NAMALWA (cell line): ENCODE data around the gene COL6A2.
A peak's percentile ranks its signal among the peaks of the same experiment; 100 is the strongest.
"Not testable (repeated sequence)": the region's sequence is repeated elsewhere in the genome, so short reads cannot be mapped to it uniquely, and the experiment has no call there.

ENCODE experiments used
- DNase-seq: peaks from one replicate; pipeline ENCODE4 v3.0.0-alpha.2; 2015; ENCODE audit warnings: low spot score

Gene COL6A2

DNA sequence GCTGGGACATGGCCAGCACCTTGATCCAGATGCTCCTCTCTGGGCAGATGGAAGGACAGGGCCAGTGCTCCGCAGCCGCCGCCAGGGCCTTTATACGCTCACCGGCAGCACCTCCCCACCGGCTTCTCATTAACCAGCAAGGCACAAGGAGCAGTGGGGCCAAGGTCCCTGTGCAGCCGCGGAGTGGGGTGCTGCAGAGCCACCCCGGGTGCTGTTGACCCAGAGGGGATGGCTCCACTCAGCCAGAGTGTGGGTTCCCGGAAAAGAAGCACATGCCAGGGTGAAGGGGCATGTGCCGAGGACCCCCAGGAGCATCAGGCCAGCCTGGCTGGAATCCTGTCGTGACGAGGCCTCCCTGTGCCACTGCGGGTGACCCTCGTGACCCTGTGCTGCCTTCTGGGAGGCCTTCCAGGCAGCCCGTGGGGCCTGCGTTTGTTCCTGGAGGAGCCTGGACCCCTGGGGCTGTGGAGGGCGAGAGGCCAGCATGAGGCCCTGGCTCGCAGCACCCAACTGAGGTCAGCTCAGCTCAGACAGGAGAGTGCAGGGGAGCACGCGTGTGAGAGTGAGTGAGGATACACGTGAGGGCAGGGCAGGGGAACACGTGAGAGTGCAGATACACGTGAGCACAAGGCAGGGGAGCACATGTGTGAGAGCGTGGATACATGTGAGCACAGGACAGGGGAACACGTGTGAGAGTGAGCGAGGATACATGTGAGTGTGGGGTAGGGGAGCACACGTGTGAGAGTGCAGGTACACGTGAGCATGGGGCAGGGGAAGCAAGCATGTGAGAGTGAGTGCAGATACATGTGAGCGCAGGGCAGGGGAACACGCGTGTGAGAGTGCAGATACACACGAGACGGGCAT is 57.8 kb downstream of the COL6A2 start, which contains the start of gene FTCD:
Gene FTCD, minus strand, starts transcription at position 66 of the 864 bp plus-strand sequence. Its CDS starts 56 bp downstream, at position 10.
- no peak for DNase-seq

DNA sequence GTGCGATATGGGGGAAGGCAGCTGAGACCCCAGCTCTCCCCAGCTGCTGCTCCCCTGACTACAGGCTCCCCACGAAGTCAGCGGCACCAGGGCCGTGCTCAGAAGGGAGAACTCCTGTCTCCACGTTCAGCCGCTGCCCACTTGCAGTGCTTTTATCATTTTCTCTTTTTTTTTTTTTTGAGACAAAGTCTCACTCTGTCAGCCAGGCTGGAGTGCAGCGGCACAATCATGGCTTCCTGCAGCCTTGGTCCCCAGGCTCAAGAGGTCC is 58.4 kb downstream of the COL6A2 start:
- DNase-seq = no peak

GRCh38 chr21:46156678-46157077 is 58.8 kb downstream of the COL6A2 start:
- DNase-seq = no peak

DNA sequence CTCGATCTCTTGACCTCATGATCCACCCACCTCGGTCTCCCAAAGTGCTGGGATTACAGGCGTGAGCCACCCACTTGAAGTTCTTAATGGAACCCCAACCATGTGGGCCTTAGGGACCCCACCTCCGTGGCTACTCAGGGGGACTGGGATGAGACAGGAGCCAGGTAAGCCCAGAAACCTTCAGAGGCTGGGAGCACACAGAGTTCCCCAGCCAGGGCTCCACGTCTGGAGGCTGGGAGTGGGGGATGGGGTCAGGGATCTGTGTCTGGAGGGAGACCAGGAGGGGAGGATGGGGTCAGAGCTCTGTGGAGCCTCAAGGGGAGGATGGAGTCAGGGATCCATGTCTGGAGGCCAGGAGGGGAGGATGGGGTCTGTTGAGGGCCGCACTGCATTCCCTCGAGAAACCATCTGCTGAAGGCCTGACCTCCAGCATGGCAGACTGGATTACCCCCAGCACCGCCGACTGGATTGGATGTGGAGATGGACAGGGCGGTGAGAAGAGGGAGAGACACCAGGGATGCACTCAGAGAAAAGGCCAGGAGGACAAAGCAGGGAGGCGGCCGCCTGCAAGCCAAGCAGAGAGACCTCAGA is 59.6 kb downstream of the COL6A2 start:
- DNase-seq = no peak

DNA sequence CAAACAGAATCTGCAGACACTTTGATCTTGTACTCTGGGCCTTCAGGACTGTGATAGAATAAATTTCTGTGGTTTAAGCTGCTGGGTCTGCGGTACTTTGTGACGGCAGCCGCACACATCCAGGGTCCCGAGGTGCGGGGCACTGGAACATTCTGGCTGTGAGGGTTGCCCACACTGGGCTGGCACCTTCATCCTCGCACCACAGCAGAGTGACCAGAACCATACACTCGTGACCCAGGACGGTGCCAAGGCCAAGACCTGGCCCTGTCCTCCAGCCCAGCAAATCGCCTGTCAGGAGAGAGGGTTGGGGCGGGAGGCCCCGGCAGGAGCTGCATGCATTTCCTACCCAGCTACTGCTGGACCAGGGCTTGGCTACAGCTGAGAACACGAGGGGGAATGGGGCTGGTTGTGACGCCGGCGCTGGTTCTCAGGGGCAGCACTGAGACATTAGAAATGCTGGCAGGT is 60.1 kb downstream of the COL6A2 start:
- no peak for DNase-seq

DNA sequence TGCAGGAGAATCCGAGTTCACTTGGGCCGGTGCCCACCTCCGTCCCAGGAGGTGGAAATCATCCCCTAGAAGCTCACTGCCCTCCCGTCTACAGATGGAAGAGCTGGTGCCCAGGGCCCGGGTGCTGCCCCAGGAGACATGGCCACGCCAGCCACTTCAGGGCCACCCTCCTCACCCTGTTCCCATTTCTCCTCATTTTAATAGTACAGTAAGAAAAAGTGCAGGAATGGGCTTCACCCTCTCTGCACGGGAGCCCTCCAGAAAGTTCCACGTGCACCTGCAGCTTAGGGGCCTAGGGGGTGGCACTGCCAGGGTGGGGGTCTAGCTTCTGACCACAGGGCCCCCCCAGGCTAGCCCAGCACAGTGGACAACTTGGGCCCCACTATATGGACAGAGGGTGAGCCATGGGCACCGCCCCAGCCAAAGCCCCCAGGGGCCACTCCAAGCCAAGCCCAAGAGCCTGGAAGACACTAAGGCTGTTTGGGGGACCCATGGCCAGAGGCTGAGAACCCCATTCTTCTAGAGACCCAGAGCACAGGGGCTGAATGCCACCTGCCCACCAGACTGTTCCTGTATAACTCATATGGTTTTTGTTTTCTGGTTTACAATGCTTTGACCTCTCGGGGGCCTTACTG is 60.9 kb downstream of the COL6A2 start:
- DNase-seq = no peak

DNA sequence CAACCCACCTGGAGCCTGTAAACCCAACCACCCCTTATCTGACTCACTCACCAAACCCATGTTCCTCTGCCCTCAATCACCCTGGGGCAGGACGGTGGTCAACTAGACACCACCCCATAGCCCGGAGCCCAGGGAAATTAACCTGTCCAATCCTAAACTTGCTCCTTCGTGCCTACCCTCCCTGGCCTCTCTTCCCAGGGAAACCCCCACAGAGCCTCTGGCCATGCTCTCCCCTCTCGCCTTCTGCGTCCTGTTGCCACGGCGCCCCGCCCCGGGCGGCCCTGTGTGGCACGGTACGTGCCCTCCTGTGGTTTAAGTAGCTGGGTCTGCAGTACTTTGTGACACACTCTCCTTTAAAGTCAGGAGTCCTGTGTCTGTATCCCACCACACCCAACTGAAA is 61.5 kb downstream of the COL6A2 start:
- DNase-seq = no peak

DNA sequence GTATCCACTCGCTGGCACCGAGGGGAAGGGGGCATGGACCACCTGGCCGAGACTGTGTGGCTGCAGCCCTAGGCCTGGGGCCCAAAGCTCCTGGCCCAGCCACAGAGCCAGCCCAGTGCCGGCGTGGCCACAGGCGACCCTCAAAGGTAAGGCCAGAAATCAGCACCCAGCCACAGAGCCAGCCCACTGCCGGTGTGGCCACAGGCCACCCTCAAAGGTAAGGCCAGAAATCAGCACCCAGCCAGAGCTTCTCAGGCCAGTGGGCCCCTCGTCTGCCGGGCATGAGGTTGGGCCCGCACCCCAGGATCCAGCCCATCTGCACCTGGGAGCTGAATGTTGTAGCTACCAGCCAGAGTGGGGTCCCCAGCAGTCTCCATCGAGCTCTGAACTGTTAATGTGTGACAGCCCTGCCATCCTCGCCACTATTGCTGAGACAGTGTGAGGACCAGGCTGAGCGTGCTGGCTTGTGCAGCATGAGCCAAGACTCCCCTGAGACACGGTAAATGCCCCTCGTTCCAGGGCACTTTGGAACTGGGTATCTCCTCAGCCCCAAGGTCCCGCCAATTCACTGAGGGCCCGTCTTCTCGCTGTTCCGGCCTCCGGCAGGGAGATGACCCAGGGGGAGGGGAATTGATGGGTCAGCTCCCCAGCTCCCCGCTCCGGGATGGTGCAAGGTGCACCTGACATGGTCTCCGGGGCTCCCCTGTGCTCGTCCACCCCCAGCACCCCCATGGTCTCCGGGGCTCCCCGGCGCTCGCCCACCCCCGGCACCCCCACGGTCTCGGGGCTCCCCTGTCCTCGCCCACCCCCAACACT is 62.1 kb downstream of the COL6A2 start:
- peak; percentile 28 for DNase-seq

- peak; percentile 21 for DNase-seq
Observed at GRCh38 chr21:46160657-46160906, 62.7 kb downstream of the COL6A2 start.

- no peak for DNase-seq
Observed at GRCh38 chr21:46160907-46161632, 63.2 kb downstream of the COL6A2 start.

GRCh38 chr21:46161633-46162592 is 64.0 kb downstream of the COL6A2 start:
- no peak for DNase-seq

DNA sequence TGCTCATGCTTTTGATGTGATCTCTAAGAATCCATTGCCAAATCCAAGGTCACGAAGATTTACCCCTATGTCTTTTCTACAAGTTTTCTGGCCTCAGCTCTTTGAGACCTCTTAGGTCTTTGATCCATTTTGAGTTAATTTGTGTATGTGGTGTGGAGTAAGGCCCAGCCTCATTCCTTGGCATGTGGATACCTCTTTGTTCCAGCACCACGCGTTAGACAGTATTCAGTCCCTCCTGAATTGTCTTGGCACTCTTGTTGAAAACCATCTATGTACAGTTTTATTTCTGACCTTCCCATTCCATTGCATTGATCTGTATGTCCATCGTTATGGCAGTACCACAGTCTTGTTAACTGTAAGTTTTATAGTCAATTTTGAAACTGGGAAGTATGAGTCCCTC is 65.5 kb downstream of the COL6A2 start:
- DNase-seq = no peak

DNA sequence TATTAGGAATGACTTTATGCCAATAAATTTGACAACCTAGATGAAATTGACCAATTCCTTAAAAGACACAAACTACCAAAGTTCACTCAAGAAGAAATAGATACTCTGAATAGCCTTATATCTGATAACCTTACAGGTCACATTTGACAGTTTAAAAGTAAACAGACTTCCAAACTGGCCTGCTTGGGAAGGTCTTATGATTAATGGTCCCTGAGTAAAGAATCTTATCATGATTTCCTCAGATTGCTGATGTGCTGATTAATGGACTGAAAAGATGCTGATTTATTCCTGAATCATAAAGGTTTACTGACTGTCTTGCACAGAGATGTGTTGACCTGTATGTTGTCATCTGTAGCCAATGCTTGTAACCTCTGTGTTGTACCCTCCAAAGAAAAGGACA is 67.2 kb downstream of the COL6A2 start:
- DNase-seq = no peak

- no peak for DNase-seq
Observed at GRCh38 chr21:46168238-46168637, 70.3 kb downstream of the COL6A2 start.

GRCh38 chr21:46168659-46169386 is 70.9 kb downstream of the COL6A2 start:
- peak; percentile 33 for DNase-seq

GRCh38 chr21:46170436-46171193 is 72.7 kb downstream of the COL6A2 start:
- not testable (repeated sequence) for DNase-seq

DNA sequence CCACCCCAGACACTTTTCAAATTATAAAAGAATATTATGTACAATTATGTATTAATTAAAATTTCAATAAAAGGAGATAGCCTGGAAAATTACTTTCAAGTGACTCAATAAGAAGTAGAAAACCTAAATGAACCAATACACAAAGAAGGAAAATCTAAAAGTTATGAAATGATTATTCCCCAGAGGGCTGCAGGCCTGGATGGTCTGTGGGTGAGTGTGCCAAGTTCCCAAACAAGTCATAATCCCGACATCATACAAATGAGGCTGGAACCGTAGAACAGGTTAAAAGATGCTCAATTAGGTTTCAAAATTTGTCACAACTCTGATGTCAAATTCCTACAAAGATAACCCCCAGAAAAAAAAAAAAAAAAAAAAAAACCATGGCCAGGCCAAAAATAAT is 73.7 kb downstream of the COL6A2 start:
- no peak for DNase-seq

DNA sequence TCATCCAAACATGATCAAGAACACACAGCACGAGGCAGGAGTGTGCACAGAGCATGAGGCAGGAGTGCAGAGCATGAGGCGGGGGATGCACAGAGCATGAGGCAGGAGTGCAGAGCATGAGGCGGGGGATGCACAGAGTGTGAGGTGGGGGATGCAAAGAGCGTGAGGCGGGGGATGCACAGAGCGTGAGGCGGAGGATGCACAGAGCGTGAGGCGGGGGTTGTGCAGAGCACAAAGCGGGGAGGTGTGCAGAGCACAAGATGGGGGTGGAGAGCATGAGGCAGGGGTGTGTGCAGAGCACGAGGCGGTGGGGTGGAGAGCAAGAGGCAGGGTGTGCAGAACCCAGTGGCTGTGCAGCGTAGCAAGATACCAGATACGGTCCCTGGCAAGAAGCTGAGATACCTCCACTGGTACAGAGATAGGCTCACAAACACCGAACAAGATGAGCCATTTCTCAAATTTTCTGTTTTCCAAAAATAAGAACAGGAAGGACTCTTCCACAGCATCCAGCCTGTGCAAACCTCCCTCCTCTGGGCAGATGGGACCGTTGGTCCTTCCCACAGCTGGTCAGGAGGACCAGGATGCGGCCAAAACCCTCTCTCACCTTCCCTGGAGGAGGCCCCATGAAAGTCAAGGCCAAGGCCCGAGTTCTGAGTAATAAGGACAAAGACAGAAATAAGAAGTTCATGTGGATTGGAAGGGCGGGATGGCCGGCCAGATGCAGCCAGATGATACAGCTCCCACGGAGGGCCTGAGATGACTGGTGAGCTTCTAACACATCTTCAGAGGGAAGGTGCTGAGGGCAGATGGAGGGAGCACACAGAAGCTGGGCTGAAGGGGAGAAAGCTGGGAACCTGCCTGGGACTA is 74.3 kb downstream of the COL6A2 start:
- DNase-seq = no peak
